GM12874 (cell line): Measurements from ENCODE around the gene GOLGB1.

Experiments used
- TF ChIP-seq, protein P1 (sequence below): IDR thresholded peaks from 2 replicates; pipeline ENCODE4 v1.5.1; 2011; ENCODE audit warnings: low read depth, mild to moderate bottlenecking, control low read depth, low read length, moderate library complexity; ENCODE audit not compliant: insufficient read depth

Gene GOLGB1

DNA sequence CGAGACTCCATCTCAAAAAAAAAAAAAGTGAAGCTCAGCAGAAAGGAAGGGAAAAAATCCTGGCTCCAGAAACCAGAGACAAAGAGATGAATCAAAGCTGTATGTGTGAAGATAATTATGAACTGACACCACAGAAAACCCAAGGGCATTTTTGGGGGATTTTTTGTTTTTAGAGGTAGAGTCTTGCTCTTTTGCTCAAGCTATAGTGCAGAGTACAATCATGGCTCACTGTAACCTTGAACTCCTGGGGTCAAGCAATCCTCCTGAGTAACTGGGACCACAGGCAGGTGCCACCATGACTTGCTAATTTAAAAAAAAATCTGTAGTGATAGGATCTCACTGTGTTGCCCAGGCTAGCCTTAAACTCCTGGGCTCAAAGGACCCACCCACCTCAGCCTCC is 111.6 kb downstream of the GOLGB1 start:
- TF ChIP-seq, protein P1, sequence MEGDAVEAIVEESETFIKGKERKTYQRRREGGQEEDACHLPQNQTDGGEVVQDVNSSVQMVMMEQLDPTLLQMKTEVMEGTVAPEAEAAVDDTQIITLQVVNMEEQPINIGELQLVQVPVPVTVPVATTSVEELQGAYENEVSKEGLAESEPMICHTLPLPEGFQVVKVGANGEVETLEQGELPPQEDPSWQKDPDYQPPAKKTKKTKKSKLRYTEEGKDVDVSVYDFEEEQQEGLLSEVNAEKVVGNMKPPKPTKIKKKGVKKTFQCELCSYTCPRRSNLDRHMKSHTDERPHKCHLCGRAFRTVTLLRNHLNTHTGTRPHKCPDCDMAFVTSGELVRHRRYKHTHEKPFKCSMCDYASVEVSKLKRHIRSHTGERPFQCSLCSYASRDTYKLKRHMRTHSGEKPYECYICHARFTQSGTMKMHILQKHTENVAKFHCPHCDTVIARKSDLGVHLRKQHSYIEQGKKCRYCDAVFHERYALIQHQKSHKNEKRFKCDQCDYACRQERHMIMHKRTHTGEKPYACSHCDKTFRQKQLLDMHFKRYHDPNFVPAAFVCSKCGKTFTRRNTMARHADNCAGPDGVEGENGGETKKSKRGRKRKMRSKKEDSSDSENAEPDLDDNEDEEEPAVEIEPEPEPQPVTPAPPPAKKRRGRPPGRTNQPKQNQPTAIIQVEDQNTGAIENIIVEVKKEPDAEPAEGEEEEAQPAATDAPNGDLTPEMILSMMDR, result no peak

DNA sequence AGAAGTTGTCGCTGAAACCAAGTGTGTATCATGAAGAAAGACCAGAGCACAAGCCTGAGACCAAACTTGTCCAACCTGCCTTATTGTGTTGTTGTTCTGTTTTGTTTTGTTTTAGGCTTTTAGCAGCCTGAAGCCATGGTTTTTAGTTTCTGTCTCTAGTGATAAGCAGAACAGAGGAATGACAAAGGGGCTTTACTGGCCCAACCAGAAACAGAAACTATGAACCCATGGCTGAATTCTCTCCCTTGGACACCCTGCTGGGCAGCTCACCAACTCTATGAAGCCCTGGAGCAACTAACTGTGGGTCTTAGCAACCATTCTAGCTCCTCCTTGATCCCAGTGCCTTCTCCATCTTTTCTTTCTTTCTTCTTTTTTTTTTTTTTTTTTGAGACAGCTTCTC is 119.2 kb downstream of the GOLGB1 start:
- TF ChIP-seq, protein P1, result no peak

DNA sequence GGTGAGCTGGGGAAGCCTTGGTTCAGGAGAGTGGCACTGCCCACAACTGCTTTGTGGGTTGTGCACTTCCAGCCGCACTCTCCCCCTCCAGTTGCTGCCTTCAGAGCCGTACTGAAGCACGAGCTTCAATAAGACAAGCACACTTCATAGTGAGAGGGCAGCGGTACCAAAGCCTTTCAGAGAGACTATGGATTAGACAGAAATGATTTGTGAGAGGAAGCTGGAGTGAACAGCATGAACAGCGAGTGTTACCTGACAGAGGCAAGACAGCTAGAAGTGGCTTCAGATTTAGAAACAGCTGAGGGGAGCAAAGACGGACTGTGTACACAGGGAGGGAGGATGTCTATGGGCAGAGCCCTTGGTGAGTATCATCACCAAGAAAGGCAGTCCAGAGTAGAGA is 119.9 kb downstream of the GOLGB1 start:
- TF ChIP-seq, protein P1, result no peak

DNA sequence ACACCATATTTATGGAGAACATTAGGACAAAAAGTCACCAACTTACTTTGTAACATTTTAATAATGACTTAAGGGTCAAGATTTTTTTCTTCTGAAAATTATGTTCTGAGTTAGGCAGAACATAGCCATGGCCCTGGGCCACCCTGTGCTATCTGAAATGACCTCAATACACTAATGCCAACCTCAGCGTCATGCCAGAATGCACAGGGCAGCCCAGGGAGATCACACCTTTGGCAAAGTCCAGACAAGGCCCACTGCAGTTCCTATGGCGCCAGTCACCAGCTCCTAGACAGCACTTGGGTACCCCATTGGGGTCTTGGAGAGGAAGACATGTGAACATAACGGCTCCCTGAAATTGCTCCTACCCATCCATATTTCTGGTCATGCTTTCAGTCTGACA is 121.9 kb downstream of the GOLGB1 start:
- TF ChIP-seq, protein P1, result no peak

DNA sequence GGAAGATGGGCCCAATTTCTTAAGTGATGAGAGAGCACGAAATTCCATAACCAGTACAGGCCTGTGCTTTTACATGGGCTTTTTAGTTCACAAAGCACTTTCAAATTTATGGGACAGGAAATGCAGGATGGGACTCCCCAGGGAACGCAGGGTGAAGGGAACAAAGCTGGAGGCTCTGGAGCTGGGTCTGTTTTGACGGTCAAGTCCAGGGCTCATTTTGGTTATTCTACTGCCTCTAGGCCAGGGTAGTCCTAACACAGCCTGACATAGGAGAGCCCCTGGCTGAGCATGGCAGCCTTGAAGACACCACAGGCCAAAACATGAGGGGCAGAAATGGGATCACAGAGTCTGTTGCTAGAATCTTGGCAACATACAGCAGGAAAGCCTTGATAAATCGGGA is 122.3 kb downstream of the GOLGB1 start:
- TF ChIP-seq, protein P1, result no peak

DNA sequence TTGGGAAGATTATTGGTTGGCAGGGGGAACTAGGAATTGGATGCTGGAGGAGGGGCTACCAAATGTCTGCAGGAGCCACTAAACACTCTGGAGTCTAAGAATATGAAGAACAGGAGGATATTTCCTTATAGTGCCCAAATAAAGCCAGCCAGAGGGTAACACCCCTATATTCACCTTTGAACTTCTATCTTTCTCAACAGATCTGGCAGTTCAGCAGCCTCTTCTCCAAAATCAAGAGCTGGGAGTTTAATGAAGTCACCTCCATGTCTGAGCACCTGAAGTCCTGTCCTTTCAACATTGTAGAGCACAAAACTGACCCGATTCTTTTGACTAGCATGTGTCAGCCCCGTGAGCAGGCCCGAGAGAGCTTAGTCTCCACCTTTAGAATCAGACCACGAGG is 123.0 kb downstream of the GOLGB1 start:
- TF ChIP-seq, protein P1, result no peak

DNA sequence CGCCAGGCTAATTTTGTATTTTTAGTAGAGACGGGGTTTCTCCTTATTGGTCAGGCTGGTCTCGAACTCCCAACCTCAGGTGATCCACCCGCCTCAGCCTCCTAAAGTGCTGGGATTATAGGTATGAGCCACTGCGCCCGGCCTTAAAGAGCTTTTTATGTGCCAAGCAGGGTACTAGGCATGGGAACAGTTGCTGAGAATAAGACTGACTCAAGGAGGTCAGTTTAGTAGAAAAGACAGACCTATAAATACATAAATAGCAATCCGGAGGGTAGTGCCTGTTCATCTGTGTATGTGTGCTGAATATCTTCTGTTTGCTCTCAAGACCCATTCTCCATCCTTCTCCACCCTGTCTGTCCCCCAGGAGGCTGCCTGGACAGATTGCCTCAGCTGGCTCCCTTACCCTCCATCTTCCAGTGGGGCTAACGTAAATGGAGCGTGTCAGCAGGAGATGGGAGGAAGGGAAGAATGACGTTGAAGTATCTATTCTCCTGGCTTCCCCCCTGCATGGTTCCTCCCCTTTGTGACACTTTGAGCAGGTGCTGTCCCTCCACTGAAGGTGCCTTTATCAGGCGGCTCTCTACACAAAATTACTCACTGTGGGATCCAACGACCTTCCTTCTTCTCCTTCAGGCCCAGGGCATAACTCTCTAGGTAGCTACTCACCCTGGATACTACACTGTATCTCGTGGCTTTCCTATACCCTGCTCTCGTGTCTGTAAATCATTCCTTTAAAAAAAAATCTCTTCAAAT is 125.2 kb downstream of the GOLGB1 start:
- TF ChIP-seq, protein P1, result no peak

DNA sequence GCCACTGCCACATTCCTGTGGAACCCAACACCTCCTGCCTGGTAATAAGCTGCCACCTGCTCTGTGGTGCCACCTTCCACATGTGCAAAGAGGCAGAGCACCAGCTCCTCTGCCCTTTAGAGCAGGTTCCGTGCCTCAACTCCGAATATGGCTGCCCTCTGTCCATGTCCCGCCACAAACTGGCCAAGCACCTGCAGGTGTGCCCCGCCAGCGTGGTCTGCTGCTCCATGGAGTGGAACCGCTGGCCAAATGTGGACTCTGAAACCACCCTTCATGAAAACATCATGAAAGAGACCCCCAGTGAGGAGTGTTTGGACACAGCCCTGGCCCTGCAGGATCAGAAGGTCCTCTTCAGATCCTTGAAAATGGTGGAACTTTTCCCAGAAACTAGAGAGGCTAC is 128.1 kb downstream of the GOLGB1 start:
- TF ChIP-seq, protein P1, result no peak
